ENCODE results near the gene CYP1A2. TPM values are rescaled to one million over a fixed set of nuclear protein-coding genes. Genes with fewer than 3 reads are reported as not detected.

The CYP1A2 gene
- total and polyA plus RNA-seq, 2 of the 13 experiments (the other 11 are each of a cell fraction or from before 2014, with no cell fraction given) = 0.07 TPM; not detected in 1

GRCh38 chr15:74799856-74800558 is 51.4 kb downstream of the CYP1A2 start (continued):
- TF ChIP-seq EP300 (IDR thresholded peaks at IDR 0.05; ENCODE audit: low read depth in 2 of 2, low read length in 2 of 2) (no peak), EP300 (CRISPR knock-in tag; IDR thresholded peaks at IDR 0.05; ENCODE audit: borderline replicate concordance) (no peak), ZNF441 (CRISPR knock-in tag; IDR thresholded peaks at IDR 0.05; ENCODE audit: borderline replicate concordance) (no peak), ZNF644 (CRISPR knock-in tag; IDR thresholded peaks at IDR 0.05; ENCODE audit: low read depth) (no peak), TBX2 (CRISPR knock-in tag; IDR thresholded peaks at IDR 0.05; ENCODE audit: borderline replicate concordance) (peak; percentile 35; the same call in 1 of the 2 replicates), ZNF891 (CRISPR knock-in tag; IDR thresholded peaks at IDR 0.05) (no peak), BATF2 (CRISPR knock-in tag; IDR thresholded peaks at IDR 0.05) (no peak), YY1 (IDR thresholded peaks at IDR 0.05; ENCODE audit: insufficient read depth, insufficient replicate concordance, low read depth, low read length) (peak; percentile 22), ESRRA (CRISPR knock-in tag; IDR thresholded peaks at IDR 0.05; ENCODE audit: low read depth) (no peak; the same call in 1 of the 2 replicates), MLXIP (CRISPR knock-in tag; IDR thresholded peaks at IDR 0.05; ENCODE audit: borderline replicate concordance) (no peak), ETV5 (CRISPR knock-in tag; IDR thresholded peaks at IDR 0.05; ENCODE audit: borderline replicate concordance) (no peak), CREBL2 (CRISPR knock-in tag; IDR thresholded peaks at IDR 0.05; ENCODE audit: borderline replicate concordance) (no peak), REL (CRISPR knock-in tag; conservative IDR thresholded peaks at IDR 0.05) (no peak), MATR3 (CRISPR knock-in tag; IDR thresholded peaks at IDR 0.05) (no peak), HOXA5 (CRISPR knock-in tag; IDR thresholded peaks at IDR 0.05) (no peak), NKX3-1 (CRISPR knock-in tag; IDR thresholded peaks at IDR 0.05) (no peak), ZNF33B (CRISPR knock-in tag; IDR thresholded peaks at IDR 0.05) (no peak), ZNF510 (CRISPR knock-in tag; IDR thresholded peaks at IDR 0.05; ENCODE audit: low read depth) (no peak), SP140L (CRISPR knock-in tag; IDR thresholded peaks at IDR 0.05; ENCODE audit: borderline replicate concordance) (no peak), NCOR1 (IDR thresholded peaks at IDR 0.05; ENCODE audit: borderline replicate concordance, low read length) (no peak), SIX4 (CRISPR knock-in tag; IDR thresholded peaks at IDR 0.05) (no peak), RORA (CRISPR knock-in tag; IDR thresholded peaks at IDR 0.05) (no peak), ZNF773 (CRISPR knock-in tag; IDR thresholded peaks at IDR 0.05; ENCODE audit: borderline replicate concordance) (no peak), ATRX (CRISPR knock-in tag; IDR thresholded peaks at IDR 0.05; ENCODE audit: borderline replicate concordance) (no peak), ZNF484 (CRISPR knock-in tag; IDR thresholded peaks at IDR 0.05; ENCODE audit: borderline replicate concordance, low read depth) (no peak), ZNF264 (CRISPR knock-in tag; IDR thresholded peaks at IDR 0.05) (no peak), CENPBD1 (CRISPR knock-in tag; IDR thresholded peaks at IDR 0.05; ENCODE audit: borderline replicate concordance, low read depth) (no peak), HNRNPLL (IDR thresholded peaks at IDR 0.05; ENCODE audit: low read depth, low read length, poor library complexity, severe bottlenecking) (no peak)
